Endometrium (tissue), 2 donors: ENCODE measurements around the gene KCNJ4.
"Not testable (repeated sequence)": the region's sequence is repeated elsewhere in the genome, so short reads cannot be mapped to it uniquely, and the experiment has no call there.

Experiments
- FAIRE-seq: peaks from 2 replicates; lab custom pipeline; 2012; peaks lifted over from hg19 to GRCh38; lab: Jason Lieb, UNC
- donor health status: control.
- donor health status: control.

The KCNJ4 gene

DNA sequence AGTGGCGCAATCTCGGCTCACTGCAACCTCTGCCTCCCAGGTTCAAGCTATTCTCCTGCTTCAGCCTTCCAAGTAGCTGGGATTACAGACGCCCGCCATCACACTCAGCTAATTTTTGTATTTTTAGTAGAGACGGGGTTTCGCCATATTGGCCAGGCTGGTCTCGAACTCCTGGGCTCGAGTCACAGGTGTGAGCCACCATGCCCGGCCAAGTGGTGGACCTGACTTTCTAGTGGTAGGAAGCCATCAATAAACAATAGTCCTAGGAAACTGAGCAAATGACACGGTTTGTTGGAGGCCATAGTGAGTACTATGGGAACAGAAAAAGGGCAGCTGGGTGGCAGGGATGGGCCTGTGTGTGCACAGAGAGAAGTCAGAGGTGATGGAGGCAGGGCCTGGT is 15.2 kb upstream of the KCNJ4 start:
- FAIRE-seq, result not testable (repeated sequence)

DNA sequence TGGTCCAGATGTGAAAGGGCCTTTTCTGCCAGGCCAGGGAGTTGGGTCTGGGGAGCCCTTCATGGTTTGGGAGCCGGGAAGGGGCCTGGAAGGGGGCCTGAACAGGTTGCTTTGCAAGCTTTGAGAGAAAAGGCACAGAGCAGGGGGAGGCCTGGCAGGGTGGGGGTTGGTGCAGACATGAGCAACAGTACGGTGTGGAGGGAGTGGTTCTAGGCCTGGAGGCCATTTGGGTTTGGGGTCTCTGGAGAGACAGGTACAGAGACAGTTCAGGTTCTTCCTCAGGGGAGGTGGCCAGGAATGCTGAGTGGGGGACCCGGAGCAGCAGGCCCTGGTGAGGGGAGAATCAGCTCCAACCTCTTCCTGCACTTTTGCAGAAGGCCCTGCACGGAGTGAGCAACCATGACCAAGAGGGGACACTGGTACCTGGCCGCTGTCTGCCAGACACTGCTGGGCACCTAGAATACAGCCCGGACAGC is 14.3 kb upstream of the KCNJ4 start:
- no peak for FAIRE-seq

DNA sequence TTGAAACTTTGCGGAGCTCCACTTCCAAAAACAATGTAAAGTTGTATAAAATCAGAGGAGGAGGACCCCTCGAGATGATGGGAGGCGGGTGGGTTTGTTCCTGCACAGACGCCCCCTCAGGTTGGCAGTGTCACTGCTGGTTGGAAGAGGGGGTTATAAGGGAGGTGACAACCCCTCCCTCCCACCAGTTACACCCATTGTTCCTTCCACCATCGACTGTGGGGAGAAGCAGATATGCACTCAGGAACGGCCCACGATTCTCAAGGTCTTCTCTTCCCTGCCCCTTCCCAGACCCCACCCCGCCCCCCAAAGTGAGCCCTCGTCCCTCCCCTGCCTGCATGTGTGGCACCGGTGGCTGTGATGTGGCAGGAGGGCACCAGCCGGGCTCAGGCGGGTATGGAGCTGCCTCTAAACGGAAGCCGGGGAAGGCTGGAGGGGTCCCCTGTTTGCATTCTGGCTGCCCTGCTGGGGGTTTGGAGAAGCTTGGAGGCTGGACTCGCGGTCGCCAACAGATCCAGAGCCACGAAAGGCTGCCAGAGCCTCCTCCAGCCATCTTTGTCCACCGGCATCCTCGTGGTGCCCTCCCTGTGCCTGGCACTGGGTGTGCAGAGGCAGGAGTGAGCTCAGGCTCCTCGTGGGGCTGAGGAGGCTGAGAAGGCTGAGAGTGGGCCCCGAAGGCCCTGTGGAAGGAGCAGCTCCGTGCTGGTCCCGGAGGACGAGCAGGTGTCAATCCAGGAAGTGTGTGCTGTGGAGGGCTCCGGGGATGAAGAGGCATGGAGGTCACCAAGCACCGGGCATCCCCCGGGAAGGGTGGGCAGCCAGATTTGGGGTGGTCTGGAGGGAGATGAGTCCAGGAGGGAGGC is 13.7 kb upstream of the KCNJ4 start:
- no peak for FAIRE-seq

DNA sequence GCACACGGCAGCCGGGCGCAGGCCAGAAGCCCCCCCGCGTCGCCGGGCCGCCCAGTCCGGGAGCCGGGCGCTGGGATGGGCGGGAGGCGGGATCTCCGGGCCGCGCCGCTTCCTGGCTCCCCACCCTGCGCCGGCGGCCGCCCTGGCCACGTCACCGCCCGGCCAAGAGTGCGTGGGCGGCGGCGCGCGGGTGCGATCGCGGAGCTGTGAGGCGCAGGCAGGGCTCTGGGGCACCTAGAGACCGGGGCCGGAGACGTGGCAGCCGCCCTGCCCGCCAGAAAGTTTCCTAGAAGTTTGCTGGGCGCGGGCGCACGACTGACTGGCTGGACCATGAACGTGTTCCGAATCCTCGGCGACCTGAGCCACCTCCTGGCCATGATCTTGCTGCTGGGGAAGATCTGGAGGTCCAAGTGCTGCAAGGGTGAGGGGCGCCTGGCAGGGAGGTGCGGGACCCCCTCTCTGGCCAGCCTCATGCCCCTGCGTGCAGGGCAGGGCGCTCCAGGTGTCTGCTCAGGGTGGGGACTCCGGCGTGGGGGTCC is 13.0 kb upstream of the KCNJ4 start, which contains the start of gene KDELR3:
KDELR3 (plus strand) TSS at position 193 of the 539 bp plus-strand sequence; CDS start at position 331, 138 bp downstream.
- no peak for FAIRE-seq

DNA sequence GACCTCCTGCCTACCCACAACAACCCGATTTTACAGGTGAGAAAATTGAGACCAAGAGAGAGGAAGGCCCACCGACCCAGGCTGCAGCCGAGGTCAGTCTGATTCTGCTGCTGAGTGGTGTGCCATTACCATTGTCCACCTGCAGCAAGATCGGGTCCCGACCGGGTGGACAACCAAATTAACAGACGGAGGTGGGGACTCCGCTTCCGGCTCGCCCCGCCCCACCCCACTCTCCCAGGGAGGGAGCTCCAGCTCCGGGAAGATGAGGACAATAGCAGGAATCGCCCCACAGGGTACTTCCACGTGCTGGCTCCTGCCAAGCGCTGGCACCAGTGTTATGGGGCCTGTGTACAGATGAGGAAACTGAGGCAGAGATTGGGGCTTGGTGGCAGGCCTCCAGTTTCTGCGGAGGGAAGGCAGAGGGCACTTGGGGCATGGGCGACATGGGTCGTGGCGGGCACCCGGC is 12.5 kb upstream of the KCNJ4 start:
- no peak for FAIRE-seq

DNA sequence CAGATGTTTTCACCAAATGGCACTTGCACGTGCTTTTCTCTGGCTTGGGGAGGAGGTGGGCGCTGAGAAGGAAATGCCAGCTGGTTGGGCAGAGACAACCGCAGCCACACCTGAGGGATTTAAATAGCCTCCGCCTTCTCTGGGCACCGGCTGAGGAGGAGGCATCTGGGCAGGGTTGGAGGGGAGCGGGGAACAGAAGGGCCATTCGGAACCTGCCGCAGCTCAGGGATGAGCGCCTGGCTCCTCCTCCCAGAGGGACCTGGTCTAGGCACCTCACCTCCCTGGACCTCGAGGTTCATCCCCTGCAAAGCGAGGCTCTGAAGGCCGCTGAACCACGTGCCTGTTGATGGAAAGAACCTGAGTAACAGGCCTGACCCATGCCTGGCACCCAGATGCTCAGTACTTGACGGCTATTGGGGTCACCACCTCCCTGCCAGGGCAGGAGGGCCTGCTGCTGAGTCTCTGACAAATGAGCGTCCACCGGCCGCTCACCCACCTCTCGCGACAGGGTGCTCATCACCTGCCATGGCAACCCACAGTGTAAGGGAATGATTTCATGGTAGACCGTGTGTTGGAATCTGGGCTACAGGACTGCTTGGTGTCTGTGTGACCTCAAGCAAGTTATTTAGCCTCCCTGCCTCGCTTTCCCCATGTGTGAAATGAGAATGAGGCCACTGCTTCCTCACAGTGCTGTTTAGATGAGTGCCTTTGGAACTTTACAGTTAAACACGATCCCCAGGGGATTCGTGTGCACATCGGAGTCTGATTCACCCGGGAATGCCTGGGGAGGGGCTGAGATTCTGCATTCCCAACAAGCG is 10.9 kb upstream of the KCNJ4 start:
- no peak for FAIRE-seq

DNA sequence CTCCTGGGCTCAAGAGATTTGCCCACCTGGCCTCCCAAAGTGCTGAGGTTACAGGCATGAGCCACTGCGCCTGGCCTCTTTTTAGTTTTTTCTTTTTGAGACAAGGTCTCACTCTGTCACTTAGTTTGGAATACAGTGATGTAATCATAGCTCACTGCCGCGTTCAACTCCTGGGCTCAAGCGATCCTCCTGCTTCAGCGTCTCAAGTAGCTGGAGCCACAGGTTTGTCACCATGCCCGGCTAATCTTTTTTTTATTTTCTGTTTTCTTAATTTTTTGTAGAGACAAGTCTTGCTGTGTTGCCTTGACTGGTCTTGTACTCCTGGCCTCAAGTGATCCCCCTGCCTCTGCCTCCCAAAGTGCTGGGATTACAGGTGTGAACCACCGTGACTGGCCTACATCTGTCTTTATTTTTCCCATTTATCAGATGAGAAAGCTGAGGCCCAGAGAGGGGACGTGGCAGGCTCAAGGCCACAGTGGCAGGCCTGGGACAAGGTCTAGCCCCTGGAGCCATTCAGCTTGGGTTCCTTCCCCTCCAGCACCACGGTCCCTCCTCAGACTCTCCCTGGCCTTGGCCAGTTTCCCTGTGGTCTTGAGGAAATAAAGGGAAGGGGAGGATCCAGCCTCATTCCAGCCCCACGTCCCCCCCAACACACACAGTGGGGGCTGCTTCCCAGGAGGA is 10.1 kb upstream of the KCNJ4 start:
- no peak for FAIRE-seq

DNA sequence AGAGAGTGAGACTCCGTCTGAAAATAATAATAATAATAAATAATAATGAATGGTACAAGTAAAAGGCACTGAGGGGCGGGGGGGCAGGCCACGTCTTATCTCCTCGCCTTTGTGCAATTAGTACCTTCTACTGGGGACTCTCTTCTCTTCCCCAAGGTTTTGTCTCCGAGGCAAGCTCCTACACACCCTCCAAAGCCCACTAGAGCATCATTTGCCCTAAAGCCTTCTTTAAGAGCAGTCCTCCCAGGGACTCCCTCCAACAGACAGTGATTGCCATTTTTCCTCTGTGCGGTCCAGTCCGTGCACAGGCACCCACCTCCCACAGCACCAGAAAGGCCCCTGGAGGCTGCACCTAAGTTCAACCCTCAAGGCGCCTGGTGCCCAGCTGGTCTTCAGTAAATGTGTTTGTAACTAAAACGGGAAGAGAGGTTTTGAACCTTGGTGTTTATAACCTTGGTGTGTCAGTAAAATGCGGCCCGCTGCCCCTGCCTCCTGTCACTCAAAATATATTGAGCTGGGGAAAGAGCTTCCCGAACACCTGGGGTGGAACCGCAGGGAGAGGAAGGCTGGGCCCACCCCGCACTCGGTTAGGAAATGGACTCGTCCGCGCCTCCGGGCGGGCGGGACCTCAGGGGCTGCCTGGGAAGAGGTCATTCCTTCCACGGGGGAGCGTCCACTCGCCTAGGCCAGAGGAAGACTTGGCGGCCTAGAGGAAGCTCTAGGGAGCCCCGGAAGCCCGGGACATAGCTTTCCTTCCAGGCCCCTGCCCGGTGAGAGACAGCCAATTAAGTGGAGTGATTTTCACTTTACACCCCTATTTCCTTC is 8.2 kb upstream of the KCNJ4 start:
- FAIRE-seq, result no peak

DNA sequence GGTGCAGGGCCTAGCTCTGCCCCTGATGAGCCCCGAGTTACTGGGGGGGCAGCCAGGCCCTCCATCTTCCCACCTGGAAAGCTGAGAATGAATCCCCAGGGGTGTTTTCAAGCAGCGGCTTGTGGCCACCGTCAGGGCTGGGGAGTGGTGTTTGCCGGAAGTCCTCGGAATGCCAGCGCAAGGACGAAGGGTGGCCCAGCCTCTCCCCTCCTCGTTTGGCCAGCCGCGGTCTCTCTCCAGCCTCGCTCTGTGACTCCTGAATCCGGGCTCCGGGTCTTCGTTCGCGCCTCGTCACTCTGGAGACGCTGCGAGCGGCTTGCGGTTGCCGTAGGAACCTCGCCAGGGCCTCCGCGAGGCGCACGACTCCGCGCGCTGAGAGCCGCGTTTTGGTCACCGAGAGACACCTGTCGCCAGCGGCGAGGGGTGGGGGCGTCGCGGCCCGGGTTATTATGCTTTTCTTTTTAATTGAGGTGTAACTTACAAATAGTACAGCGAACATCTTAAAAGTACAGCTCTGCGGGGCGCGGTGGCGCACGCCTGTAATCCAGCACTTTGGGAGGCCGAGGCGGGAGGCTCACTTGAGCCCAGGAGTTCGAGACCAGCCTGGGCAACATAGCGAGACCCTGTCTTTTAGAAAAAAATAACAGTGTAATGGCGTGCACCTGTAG is 6.5 kb upstream of the KCNJ4 start:
- no peak for FAIRE-seq

DNA sequence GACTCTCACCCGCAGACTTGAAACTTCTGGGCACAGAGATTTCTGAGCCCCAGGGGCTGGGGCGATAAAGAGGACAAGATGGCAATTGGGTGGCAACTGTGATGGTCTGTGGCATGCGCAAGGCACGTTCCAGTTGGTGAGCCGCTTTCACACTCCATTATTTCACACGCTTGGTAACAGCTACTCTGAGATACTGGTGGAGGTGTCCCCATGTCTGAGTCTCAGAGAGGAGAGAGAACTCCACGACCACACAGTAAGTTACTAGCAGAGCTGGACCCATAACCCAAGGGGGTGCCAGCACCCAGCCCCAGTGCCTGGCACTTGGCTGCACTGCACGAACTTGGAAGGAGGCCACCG is 6.0 kb upstream of the KCNJ4 start:
- no peak for FAIRE-seq

DNA sequence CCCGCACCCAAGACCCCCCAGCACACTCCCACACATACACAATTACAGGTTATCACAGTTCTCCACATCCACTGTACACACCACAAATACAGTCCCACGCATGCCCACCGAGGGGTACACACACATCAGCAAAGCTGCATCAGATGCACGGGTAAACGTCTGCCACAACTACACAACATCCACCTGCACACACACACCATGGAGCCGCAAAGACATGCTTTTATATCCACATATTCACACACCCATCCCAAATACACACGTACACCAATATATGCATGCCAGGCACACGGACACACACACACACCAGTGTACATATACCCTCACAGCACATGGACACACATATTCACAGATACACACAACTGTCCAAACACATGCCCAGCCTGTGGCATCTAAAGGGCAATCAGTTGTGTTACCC is 5.4 kb upstream of the KCNJ4 start:
- no peak for FAIRE-seq

DNA sequence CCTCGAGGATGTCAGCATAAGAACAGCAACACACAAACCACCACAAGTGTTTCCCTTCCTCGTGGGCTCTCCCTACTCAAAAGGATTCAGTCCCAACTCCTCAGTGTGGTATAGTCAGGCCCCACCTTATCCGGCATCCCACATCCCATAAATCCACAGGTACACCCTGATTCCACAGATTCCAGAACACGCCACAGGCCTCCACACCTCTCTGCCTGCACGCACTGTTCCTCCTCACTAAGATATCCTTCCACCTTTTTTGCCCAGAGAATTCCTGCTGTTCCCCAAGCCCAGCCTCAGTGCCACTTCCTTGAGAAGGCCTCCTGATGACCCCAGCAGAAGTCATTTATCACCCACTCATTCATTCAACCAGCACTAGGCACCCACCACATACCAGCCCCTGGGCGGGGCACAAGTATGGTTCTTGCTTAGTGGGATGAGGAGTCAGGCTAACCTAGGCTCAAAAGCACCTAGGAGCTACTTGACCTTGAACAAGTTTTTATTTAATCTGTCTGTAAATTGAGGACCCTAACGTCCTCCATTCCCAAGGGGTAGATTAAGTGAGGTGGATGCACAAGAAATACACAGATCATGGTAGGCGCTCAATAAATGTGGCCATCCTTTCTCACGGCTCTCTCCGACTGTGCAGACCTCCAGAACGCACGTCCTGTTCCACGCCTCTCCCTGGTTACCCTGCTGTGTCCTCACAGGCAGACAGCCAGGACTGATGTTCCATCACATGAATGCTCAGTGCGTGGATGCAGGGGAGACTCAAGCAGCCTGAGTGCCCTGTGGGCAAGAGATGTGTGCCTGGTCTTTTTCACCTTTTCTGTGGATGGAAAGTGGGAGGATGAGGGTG is 2.1 kb upstream of the KCNJ4 start:
- FAIRE-seq, result no peak

DNA sequence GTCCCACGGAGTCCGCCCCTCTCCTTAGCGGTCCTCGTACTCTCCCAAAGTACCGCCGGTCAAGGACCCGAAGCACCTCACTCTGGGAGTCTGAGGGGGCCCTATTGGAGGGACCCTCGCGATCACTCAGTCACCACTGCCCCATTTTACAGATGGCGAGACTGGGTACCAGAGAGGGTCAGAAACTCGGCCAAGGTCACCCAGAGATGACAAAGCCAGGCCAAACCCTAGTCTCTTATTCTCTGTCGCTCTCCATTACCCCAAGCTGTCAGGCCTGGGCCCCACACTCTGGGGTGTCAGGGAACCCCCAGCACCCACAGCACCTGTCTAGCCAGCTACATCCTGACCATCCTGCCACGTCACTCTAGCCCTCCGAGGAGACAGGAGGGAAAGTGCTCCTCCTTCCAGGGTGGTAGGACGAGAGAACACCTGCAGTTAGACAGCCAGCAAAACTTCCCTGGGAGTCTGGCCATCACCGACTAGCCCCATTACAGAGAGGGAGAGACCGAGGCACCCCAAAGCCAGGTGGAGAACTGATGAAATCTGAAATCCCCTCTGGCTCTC is 1.4 kb upstream of the KCNJ4 start:
- no peak for FAIRE-seq

DNA sequence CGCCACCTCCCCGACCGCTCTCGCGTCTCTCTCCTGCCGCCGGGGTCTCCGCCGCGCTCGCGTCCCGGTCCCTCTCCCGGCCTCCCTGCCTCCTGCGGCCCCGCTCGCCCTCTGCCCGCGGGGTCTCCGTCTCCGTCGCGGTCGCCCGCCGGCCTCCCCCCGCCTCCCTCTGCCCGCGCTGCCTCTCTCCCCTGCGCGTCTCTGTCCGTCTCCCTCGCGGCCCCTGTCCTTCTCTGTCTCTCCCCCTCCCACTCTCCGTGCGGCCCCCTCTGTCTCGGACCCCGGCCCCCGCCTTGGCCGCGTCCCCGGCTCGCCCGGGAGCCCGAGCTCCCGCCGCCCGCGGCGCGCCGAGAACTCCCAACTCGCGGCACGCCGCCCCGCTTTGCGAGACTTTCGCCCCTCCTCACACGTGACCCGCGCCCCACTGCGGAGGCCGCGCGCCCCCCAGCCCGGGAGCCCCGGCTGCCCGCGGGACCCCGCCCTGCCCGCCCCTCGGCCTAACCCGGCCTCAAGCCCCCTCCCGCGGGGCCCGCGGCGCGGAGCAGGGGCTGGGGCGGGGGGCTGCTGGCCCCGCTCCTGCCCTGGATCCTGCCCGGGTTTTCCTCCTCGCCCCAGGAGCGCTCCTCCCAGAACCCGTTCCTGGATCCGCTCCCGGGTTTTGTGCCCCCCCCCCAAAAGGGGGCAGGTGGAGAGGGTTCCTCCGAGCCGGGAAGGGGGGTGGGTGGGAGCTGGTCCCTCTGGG is 702 bp upstream of the KCNJ4 start:
- FAIRE-seq, result no peak

DNA sequence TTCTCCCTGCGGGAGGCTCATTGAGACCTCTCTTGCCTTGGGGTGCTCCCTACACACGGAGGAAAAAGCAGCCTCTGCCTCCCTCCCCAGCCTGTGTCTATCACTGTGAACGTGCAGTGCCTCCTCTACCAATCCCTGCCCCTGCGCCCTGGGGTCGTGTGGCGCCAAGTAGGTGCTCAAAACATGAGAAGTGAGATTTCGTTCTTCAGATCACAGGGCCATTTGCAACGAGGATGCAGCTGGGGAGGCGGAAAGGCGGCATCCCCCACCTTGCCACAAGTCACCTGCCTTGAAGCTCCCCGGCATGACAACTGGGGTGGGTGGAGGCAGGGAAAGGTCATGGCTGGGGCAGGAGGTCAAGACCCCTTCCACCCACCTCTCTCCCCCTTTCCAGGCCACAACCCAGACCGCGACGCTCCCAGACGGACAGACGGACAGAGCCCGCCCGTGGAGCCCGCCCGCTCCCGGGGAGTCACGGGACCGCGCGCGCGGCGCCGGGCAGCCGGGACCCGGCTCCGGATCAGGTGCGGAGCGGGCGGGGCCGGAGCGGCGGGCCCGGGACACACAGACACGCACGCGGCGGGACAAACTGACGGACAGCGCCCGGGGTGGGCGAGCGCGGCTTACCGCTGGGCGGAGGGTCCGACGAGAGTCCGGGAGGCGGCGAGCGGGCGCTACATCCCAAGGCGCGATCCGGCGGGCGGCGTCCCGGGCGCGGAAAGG is 485 bp downstream of the KCNJ4 start:
- FAIRE-seq, result no peak

DNA sequence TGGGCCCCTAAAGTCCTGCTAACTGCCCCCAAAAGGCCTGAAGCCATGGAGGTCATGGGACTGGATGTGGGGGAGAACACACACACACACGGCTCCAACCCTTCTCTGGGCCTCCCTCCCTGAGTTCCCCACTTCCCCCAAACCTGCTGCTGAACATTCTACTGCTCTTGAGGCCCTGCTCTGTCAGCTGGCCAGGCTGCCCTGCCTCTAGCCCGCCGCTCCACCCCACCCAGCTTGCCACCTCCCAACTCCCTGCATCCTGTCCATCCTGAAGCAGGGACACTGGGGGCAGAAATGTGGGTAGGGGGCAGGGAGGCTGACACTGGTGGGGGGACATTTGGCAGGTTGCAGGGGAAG is 1.0 kb downstream of the KCNJ4 start:
- FAIRE-seq, result no peak

DNA sequence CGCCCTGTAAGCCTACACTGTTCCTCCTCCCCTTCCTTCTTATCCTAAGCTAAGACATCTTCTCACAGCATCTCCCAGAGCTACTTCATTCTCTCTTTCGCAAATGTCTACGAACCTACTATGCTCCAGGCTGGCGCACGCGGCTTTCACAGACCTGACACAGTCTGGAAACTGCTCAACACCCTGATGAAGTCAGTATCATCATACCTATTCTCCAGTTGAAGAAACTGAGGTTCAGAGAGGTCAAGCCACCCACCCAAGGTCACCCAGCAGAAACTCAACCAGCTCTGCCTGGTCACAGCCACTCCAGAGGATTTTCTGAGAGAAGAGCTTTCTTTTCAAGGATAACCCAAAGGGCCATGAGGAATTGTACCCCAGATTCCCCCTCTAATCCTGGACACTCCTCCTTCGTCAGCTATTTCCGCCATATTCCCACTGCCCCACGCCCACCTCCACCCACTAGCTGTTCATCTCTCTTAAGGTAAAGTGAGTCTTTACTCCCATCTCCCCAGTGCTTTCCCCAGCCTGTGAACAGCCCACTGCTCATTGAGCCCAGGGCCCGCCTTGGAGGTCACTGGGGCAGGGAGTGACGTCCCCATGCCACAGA is 1.8 kb downstream of the KCNJ4 start:
- no peak for FAIRE-seq
